Gastroesophageal sphincter (tissue), 4 donors: ENCODE results near the gene MARK3. TPM values are rescaled to one million over a fixed set of nuclear protein-coding genes. Genes with fewer than 3 reads are reported as not detected.

Source experiments
- ATAC-seq: fragments of 150-250 bp; one replicate; pipeline ENCODE4 v1.9.1; 2016; ENCODE audit warnings: mild to moderate bottlenecking, moderate library complexity
- H3K27ac ChIP-seq, 4 donors: fragments of 200-600 bp; sonication (generic) in 3 of 4; 1 replicate in 3 of 4; 2 replicates in 1 of 4; pipeline ENCODE4 v1.5.1; 2016 to 2019
- H3K27me3 ChIP-seq: fragments of 200-600 bp; sonication (generic); one replicate; pipeline ENCODE4 v1.5.1; 2019
- H3K36me3 ChIP-seq, 2 donors: fragments of 200-600 bp; sonication (generic); one replicate each; pipeline ENCODE4 v1.5.1; 2019; ENCODE audit warnings: control low read depth in 1 of 2
- H3K4me1 ChIP-seq, 3 donors: fragments of 200-600 bp; sonication (generic); 1 replicate in 2 of 3; 2 replicates in 1 of 3; pipeline ENCODE4 v1.5.1; 2016 to 2019; ENCODE audit warnings: control low read depth in 2 of 3
- H3K4me3 ChIP-seq, 2 donors: fragments of 200-600 bp; sonication (generic); one replicate each; pipeline ENCODE4 v1.5.1; 2019; ENCODE audit warnings: mild to moderate bottlenecking in 1 of 2, moderate library complexity in 1 of 2
- H3K9me3 ChIP-seq, 3 donors: fragments of 200-600 bp; sonication (generic); one replicate each; pipeline ENCODE4 v1.5.1; 2017 to 2019; ENCODE audit warnings: control low read depth in 2 of 3
- CTCF ChIP-seq, 4 experiments: fragments of 200-600 bp in 2 of 4; fragments of 450-650 bp in 2 of 4; sonication (generic) in 1 of 4; IDR thresholded peaks; one replicate each; pipeline ENCODE4 v1.5.1; 2017 to 2019; ENCODE audit warnings: antibody characterized with exemption in 4 of 4, mild to moderate bottlenecking in 2 of 4, moderate library complexity in 2 of 4
- EP300 ChIP-seq: sonication (generic); formaldehyde crosslinking; IDR thresholded peaks from one replicate; pipeline ENCODE4 v1.6.1; 2017; ENCODE audit warnings: antibody characterized with exemption, mild to moderate bottlenecking
- POLR2A ChIP-seq, 2 donors: fragments of 450-650 bp; IDR thresholded peaks; one replicate each; pipeline ENCODE4 v1.6.1; 2017; ENCODE audit warnings: antibody characterized with exemption in 2 of 2, mild to moderate bottlenecking in 2 of 2, moderate library complexity in 1 of 2
- POLR2AphosphoS5 ChIP-seq: sonication (generic); formaldehyde crosslinking; IDR thresholded peaks from one replicate; pipeline ENCODE4 v1.6.1; 2017; ENCODE audit warnings: antibody characterized with exemption
- WGBS, 2 donors: methylation state at CpG; one replicate each; pipeline ENCODE4 v1.1.5; 2018; ENCODE audit warnings: low coverage in 1 of 2; 5-methylcytosine and 5-hydroxymethylcytosine counted together
- total RNA-seq, 4 donors: library from RNA; depleted of rRNA; stranded (reverse); fragments of >200 nt; gene quantifications; one replicate each; pipeline ENCODE4 v1.1.0, GENCODE V29; 2016

The MARK3 gene
- total RNA-seq, 4 donors from 2014 or later, result 65.1 to 127 (median 70.4) TPM

GRCh38 chr14:103341250-103342129 lies 43.7 kb upstream of the MARK3 start:
- no peak for ATAC-seq
- WGBS, 2 donors, result 39 to 54% methylated on average over 5 of the region's 5 CpGs
- peaks cover 0 to 45% (median 0%) of the 10 kb centered on the region in 3 donors for H3K4me1 ChIP-seq
- H3K27ac ChIP-seq, result no peak overlapping the region
- H3K36me3 ChIP-seq, result peaks cover 43 to 88% of the 10 kb centered on the region in 2 donors
- no peak overlapping the region for H3K4me3 ChIP-seq
- H3K9me3 ChIP-seq, result no peaks in the 10 kb centered on the region
- H3K27me3 ChIP-seq, result no peaks in the 10 kb centered on the region
- TF ChIP-seq POLR2AphosphoS5, result no peak
- TF ChIP-seq CTCF (IDR thresholded peaks at IDR 0.05), result no peak
- no peak for TF ChIP-seq EP300
- no peak for TF ChIP-seq POLR2A (IDR thresholded peaks at IDR 0.05)

- no peak overlapping the region for H3K27ac ChIP-seq
- no peaks in the 10 kb centered on the region for H3K27me3 ChIP-seq
- no peak overlapping the region for H3K4me3 ChIP-seq
- no peaks in the 10 kb centered on the region for H3K9me3 ChIP-seq
- 71 to 82% methylated on average over 4 of the region's 4 CpGs for WGBS, 2 donors
- TF ChIP-seq EP300 (no peak), CTCF (IDR thresholded peaks at IDR 0.05) (no peak), POLR2AphosphoS5 (no peak), POLR2A (IDR thresholded peaks at IDR 0.05) (no peak)
- H3K36me3 ChIP-seq, result peaks cover 37 to 70% of the 10 kb centered on the region in 2 donors
- ATAC-seq, result no peak
- H3K4me1 ChIP-seq, result peaks cover 0 to 28% (median 0%) of the 10 kb centered on the region in 3 donors
Measured at GRCh38 chr14:103343164-103343879, 41.9 kb upstream of the MARK3 start.

- 61 to 71% methylated on average over 3 to 4 of the region's 5 CpGs for WGBS, 2 donors
- Histone ChIP-seq H3K27me3 (no peaks in the 10 kb centered on the region), H3K4me3 (no peak overlapping the region), H3K36me3 (peaks cover 31 to 62% of the 10 kb centered on the region in 2 donors), H3K9me3 (no peaks in the 10 kb centered on the region), H3K4me1 (peaks cover 0 to 20% (median 0%) of the 10 kb centered on the region in 3 donors), H3K27ac (no peak overlapping the region)
- TF ChIP-seq EP300 (no peak), POLR2AphosphoS5 (no peak), CTCF (IDR thresholded peaks at IDR 0.05) (no peak), POLR2A (IDR thresholded peaks at IDR 0.05) (no peak)
- no peak for ATAC-seq
Measured at GRCh38 chr14:103343905-103344797, 41.1 kb upstream of the MARK3 start.

- Histone ChIP-seq H3K27me3 (no peaks in the 10 kb centered on the region), H3K9me3 (no peaks in the 10 kb centered on the region), H3K36me3 (peaks cover 14 to 40% of the 10 kb centered on the region in 2 donors), H3K27ac (no peak overlapping the region), H3K4me1 (peaks cover 0 to 6% (median 0%) of the 10 kb centered on the region in 3 donors), H3K4me3 (no peak overlapping the region)
- 25 to 40% methylated on average over 1 to 3 of the region's 3 CpGs for WGBS, 2 donors
- no peak for ATAC-seq
- no peak for TF ChIP-seq CTCF (IDR thresholded peaks at IDR 0.05)
- TF ChIP-seq EP300, result no peak
- TF ChIP-seq POLR2A (IDR thresholded peaks at IDR 0.05), result no peak
- TF ChIP-seq POLR2AphosphoS5, result no peak
Measured at GRCh38 chr14:103346286-103346685, 38.9 kb upstream of the MARK3 start.
